HG02798 (cell line): ENCODE measurements around the gene ST6GALNAC5.
"Not testable (repeated sequence)": the region's sequence is repeated elsewhere in the genome, so short reads cannot be mapped to it uniquely, and the experiment has no call there.

Experiments used
- ATAC-seq: cut with Tn5 transposase; IDR thresholded peaks from one replicate; pipeline ENCODE4 v1.9.1; 2021; ENCODE audit warnings: mild to moderate bottlenecking; ENCODE audit not compliant: unreplicated experiment, poor library complexity

ST6GALNAC5 gene

GRCh38 chr1:76867342-76868130 lies at the start of gene ST6GALNAC5:
TSS of gene ST6GALNAC5 (plus strand) at chr1:76867480.
- no peak for ATAC-seq

- no peak for ATAC-seq
Observed at GRCh38 chr1:76820028-76820427, 47.3 kb upstream of the ST6GALNAC5 start.

- not testable (repeated sequence) for ATAC-seq
Observed at GRCh38 chr1:76822961-76823360, 44.3 kb upstream of the ST6GALNAC5 start.

- ATAC-seq, result no peak
Observed at GRCh38 chr1:76824106-76824505, 43.2 kb upstream of the ST6GALNAC5 start.

GRCh38 chr1:76826072-76826845 lies 41.0 kb upstream of the ST6GALNAC5 start:
- ATAC-seq, result no peak

GRCh38 chr1:76827066-76827465 lies 40.2 kb upstream of the ST6GALNAC5 start:
- no peak for ATAC-seq

- no peak for ATAC-seq
Observed at GRCh38 chr1:76830373-76830772, 36.9 kb upstream of the ST6GALNAC5 start.

- ATAC-seq, result no peak
Observed at GRCh38 chr1:76832521-76832920, 34.8 kb upstream of the ST6GALNAC5 start.

GRCh38 chr1:76833151-76833550 lies 34.1 kb upstream of the ST6GALNAC5 start:
- no peak for ATAC-seq

GRCh38 chr1:76833856-76834255 lies 33.4 kb upstream of the ST6GALNAC5 start:
- no peak for ATAC-seq

GRCh38 chr1:76835203-76835602 lies 32.1 kb upstream of the ST6GALNAC5 start:
- no peak for ATAC-seq

GRCh38 chr1:76840278-76840677 lies 27.0 kb upstream of the ST6GALNAC5 start:
- no peak for ATAC-seq

- no peak for ATAC-seq
Observed at GRCh38 chr1:76841460-76841859, 25.8 kb upstream of the ST6GALNAC5 start.

GRCh38 chr1:76843821-76844464 lies 23.3 kb upstream of the ST6GALNAC5 start:
- ATAC-seq, result no peak

GRCh38 chr1:76854255-76854654 lies 13.0 kb upstream of the ST6GALNAC5 start:
- ATAC-seq, result no peak

- no peak for ATAC-seq
Observed at GRCh38 chr1:76856104-76856503, 11.2 kb upstream of the ST6GALNAC5 start.

- no peak for ATAC-seq
Observed at GRCh38 chr1:76857138-76857537, 10.1 kb upstream of the ST6GALNAC5 start.

- ATAC-seq, result no peak
Observed at GRCh38 chr1:76857973-76858372, 9.3 kb upstream of the ST6GALNAC5 start.

- no peak for ATAC-seq
Observed at GRCh38 chr1:76861149-76861548, 6.1 kb upstream of the ST6GALNAC5 start.

- ATAC-seq, result no peak
Observed at GRCh38 chr1:76862447-76862846, 4.8 kb upstream of the ST6GALNAC5 start.

- ATAC-seq, result no peak
Observed at GRCh38 chr1:76864383-76864782, 2.9 kb upstream of the ST6GALNAC5 start.
